Hepatocyte (in vitro differentiated cells): ENCODE data around the gene TMEM8B. TPM values are rescaled to one million over a fixed set of nuclear protein-coding genes. Genes with fewer than 3 reads are reported as not detected.

Experiments used
- DNase-seq: peaks from one replicate; pipeline ENCODE4 v3.0.0-alpha.2; 2016; ENCODE audit warnings: low spot score
- H2AFZ ChIP-seq: fragments of 200-600 bp; sonication (generic); 2 replicates; pipeline ENCODE4 v1.6.0; 2016; ENCODE audit warnings: antibody characterized with exemption, mild to moderate bottlenecking
- H3K27ac ChIP-seq: fragments of 200-600 bp; sonication (generic); 2 replicates; pipeline ENCODE4 v1.5.1; 2016; ENCODE audit warnings: mild to moderate bottlenecking
- H3K27me3 ChIP-seq: fragments of 200-600 bp; sonication (generic); 2 replicates; pipeline ENCODE4 v1.6.1; 2016
- H3K36me3 ChIP-seq: fragments of 200-600 bp; sonication (generic); replicated peaks from 2 replicates; pipeline ENCODE4 v1.5.1; 2016; ENCODE audit warnings: low read depth; ENCODE audit not compliant: insufficient read depth
- H3K4me1 ChIP-seq: fragments of 200-600 bp; sonication (generic); 2 replicates; pipeline ENCODE4 v1.5.1; 2016; ENCODE audit warnings: mild to moderate bottlenecking, moderate library complexity; ENCODE audit not compliant: insufficient read depth
- H3K4me2 ChIP-seq: fragments of 200-600 bp; sonication (generic); 2 replicates; pipeline ENCODE4 v1.6.0; 2016
- H3K4me3 ChIP-seq: fragments of 200-600 bp; sonication (generic); 2 replicates; pipeline ENCODE4 v1.5.1; 2016; ENCODE audit warnings: mild to moderate bottlenecking
- H3K79me2 ChIP-seq: fragments of 200-600 bp; sonication (generic); 2 replicates; pipeline ENCODE4 v1.6.0; 2017; ENCODE audit warnings: mild to moderate bottlenecking
- H3K9me2 ChIP-seq: fragments of 200-600 bp; sonication (generic); replicated peaks from 2 replicates; pipeline ENCODE4 v1.6.0; 2017; ENCODE audit warnings: mild to moderate bottlenecking; ENCODE audit not compliant: insufficient read depth
- H3K9me3 ChIP-seq: fragments of 200-600 bp; sonication (generic); 2 replicates; pipeline ENCODE4 v1.5.1; 2016; ENCODE audit warnings: low read depth, mild to moderate bottlenecking
- H4K20me1 ChIP-seq: fragments of 200-600 bp; sonication (generic); 2 replicates; pipeline ENCODE4 v1.6.0; 2016; ENCODE audit warnings: mild to moderate bottlenecking; ENCODE audit not compliant: insufficient read depth, poor library complexity, severe bottlenecking
- CTCF ChIP-seq: fragments of 200-600 bp; sonication (generic); IDR thresholded peaks from 2 replicates; pipeline ENCODE4 v1.5.1; 2016; ENCODE audit warnings: antibody characterized with exemption, mild to moderate bottlenecking; ENCODE audit not compliant: poor library complexity
- EZH2 ChIP-seq: fragments of 200-600 bp; sonication (generic); IDR thresholded peaks from 2 replicates; pipeline ENCODE4 v1.6.1; 2016; ENCODE audit warnings: antibody characterized with exemption, mild to moderate bottlenecking, borderline replicate concordance
- EZH2phosphoT487 ChIP-seq: fragments of 200-600 bp; sonication (generic); IDR thresholded peaks from one replicate; pipeline ENCODE4 v1.6.1; 2018; ENCODE audit warnings: antibody characterized with exemption, mild to moderate bottlenecking, low read depth, moderate library complexity; ENCODE audit not compliant: unreplicated experiment, severe bottlenecking
- WGBS: methylation state at CpG from one replicate; pipeline ENCODE4 v1.1.6; 2016; ENCODE audit warnings: low lambda C conversion rate; ENCODE audit errors: missing lambda C conversion rate; 5-methylcytosine and 5-hydroxymethylcytosine counted together
- polyA plus RNA-seq: library from polyadenylated mRNA; unstranded; fragments of >200 nt; fragmentation: Nextera tagmentation; extraction: Ambion mirVana; gene quantifications from 2 replicates; pipeline ENCODE4 v1.2.1, GENCODE V29; 2016
- total RNA-seq: library from RNA; depleted of rRNA; stranded (reverse); fragments of >200 nt; gene quantifications from 2 replicates; pipeline ENCODE4 v1.2.3, GENCODE V29; 2014

The TMEM8B gene
- total and polyA plus RNA-seq, 2 experiments from 2014 or later = 12.3 to 13.4 TPM

DNA sequence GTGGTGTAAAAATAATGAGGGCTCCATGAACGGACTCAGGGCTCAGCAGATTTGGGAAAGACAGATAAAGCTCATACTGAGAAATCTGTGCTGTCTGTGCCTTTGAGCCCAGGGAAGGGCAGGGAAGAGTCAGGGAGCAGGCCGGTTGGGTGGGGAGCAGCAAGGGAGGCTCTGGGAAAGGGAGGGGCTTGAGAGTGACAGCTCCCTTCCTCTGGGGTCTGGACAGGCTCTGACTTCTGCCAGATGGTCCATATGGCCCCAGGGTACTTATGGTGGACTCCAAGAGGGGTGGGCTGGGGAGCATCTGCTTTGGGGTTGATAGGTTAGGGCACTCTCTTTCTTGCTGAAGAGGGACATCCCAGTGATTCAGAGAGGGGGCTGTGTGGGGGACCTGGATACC lies 35.6 kb upstream of the TMEM8B start:
- Histone ChIP-seq H3K4me1 (peaks cover 15% of the 10 kb centered on the region), H3K79me2 (no peaks in the 10 kb centered on the region), H3K36me3 (no peaks in the 10 kb centered on the region), H3K4me2 (peak overlapping the region; percentile 91), H3K27me3 (no peaks in the 10 kb centered on the region), H3K9me2 (no peaks in the 10 kb centered on the region), H3K27ac (no peak overlapping the region), H4K20me1 (no peaks in the 10 kb centered on the region), H2AFZ (no peak overlapping the region), H3K9me3 (no peaks in the 10 kb centered on the region), H3K4me3 (no peak overlapping the region)
- TF ChIP-seq EZH2phosphoT487 (no peak), CTCF (no peak), EZH2 (no peak)
- WGBS = 65% methylated on average over 2 of the region's 2 CpGs
- DNase-seq = no peak

DNA sequence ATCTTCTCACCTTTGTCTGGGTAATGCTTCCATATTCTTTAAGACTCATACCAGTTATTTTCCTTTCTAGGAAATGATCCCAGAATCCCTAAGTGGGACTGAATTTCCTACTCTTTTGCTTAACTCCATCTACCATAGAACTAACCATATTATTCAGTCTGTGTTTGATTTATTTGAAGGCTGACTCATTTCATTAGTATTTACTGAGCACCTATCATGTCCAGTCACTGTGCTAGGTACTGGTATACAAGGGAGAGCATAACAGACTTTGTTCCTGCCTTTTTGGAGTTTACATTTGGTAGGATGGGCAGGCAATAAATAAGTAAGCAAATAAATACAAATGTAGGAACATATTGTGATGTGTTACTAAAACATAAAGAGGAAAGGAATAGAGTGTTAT lies 33.3 kb upstream of the TMEM8B start:
- H3K4me2 ChIP-seq = no peak overlapping the region
- H3K9me2 ChIP-seq = no peaks in the 10 kb centered on the region
- H3K79me2 ChIP-seq = no peaks in the 10 kb centered on the region
- H3K36me3 ChIP-seq = no peaks in the 10 kb centered on the region
- H3K4me1 ChIP-seq = peaks cover 11% of the 10 kb centered on the region
- DNase-seq = no peak
- TF ChIP-seq EZH2 (no peak), EZH2phosphoT487 (no peak), CTCF (no peak)
- no peaks in the 10 kb centered on the region for H4K20me1 ChIP-seq
- H2AFZ ChIP-seq = no peak overlapping the region
- H3K27me3 ChIP-seq = no peaks in the 10 kb centered on the region
- no peaks in the 10 kb centered on the region for H3K9me3 ChIP-seq
- H3K27ac ChIP-seq = no peak overlapping the region
- H3K4me3 ChIP-seq = no peak overlapping the region

GRCh38 chr9:35797311-35798109 lies 31.5 kb upstream of the TMEM8B start:
- no peaks in the 10 kb centered on the region for H3K27me3 ChIP-seq
- no peak overlapping the region for H3K4me2 ChIP-seq
- WGBS = 95% methylated on average over 6 of the region's 6 CpGs
- no peak for DNase-seq
- H3K27ac ChIP-seq = no peak overlapping the region
- no peak overlapping the region for H2AFZ ChIP-seq
- no peaks in the 10 kb centered on the region for H3K9me2 ChIP-seq
- no peaks in the 10 kb centered on the region for H3K36me3 ChIP-seq
- no peaks in the 10 kb centered on the region for H4K20me1 ChIP-seq
- peaks cover 6% of the 10 kb centered on the region for H3K4me1 ChIP-seq
- H3K79me2 ChIP-seq = no peaks in the 10 kb centered on the region
- no peaks in the 10 kb centered on the region for H3K9me3 ChIP-seq
- TF ChIP-seq EZH2phosphoT487 (no peak), EZH2 (no peak), CTCF (no peak)
- H3K4me3 ChIP-seq = no peak overlapping the region
